ENCODE results near the gene RAB20. TPM values are rescaled to one million over a fixed set of nuclear protein-coding genes. Genes with fewer than 3 reads are reported as not detected.

Gene RAB20
- total RNA-seq = 14.6 and 30.5 TPM in 2 replicates

GRCh38 chr13:110561344-110562035, at the start of gene RAB20:
TSS of gene RAB20 (minus strand) at chr13:110561722. CDS start at chr13:110561519, 203 bp downstream.

Other genes with a start within 250 kb of the RAB20 start
- 19.1 and 23.6 TPM in 2 replicates for gene NAXD, start 53.8 kb upstream of the RAB20 start, total RNA-seq
- 44.2 and 54.2 TPM in 2 replicates for gene CARS2, start 144.4 kb upstream of the RAB20 start, total RNA-seq
- 6.0 and 6.1 TPM in 2 replicates for gene ING1, start 152.0 kb upstream of the RAB20 start, total RNA-seq

All from cardiac atrium fibroblast (primary cell).